GM18520 (cell line): Measurements from ENCODE around the gene MT1M.

Experiments used
- ATAC-seq: cut with Tn5 transposase; IDR thresholded peaks from one replicate; pipeline ENCODE4 v1.9.1; 2021; ENCODE audit not compliant: unreplicated experiment

MT1M gene

DNA sequence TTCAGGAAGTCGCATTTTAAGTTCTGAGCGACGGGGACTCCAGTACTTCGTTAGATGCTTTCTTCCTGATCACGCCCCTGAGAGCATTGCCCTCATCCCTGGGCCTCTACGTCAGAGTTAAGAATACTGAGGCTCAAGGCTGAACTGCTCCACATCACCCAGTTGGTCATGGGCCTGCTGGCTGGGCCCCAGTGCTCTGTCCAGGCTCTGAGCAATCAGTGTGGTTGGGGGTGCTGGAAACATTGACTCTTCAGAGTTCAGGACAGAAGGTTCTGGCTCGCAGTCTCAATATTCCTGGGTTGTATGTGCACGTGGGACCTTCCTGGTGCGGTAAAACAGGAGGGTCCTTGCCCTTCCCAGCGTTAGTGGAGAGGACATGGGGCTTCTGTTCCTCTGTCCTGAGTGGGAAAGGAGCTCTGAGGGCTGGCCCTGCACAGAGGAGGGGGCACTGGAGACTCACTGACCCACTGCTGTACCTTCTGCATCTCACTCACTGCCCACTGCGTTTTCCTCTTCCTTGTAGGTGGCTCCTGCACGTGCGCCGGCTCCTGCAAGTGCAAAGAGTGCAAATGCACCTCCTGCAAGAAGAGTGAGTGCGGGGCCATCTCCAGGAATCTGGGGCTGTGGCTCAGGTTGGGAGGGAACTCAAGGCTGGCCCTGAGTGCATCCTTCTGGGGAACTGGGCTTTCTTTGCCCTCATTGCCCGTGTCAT is 6.4 kb upstream of the MT1M start:
- ATAC-seq = no peak

DNA sequence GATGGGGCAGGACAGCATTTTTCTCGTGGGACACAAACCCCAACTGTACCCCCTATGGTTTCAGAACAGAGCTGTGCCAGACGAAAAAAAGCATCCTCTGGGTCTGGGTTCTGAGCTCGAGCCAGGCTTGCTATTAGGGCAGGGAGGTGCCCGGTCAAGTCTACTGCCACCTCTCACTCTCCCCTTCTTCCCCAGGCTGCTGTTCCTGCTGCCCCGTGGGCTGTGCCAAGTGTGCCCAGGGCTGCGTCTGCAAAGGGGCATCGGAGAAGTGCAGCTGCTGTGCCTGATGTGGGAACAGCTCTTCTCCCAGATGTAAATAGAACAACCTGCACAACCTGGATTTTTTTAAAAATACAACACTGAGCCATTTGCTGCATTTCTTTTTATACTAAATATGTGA is 5.8 kb upstream of the MT1M start:
- no peak for ATAC-seq

DNA sequence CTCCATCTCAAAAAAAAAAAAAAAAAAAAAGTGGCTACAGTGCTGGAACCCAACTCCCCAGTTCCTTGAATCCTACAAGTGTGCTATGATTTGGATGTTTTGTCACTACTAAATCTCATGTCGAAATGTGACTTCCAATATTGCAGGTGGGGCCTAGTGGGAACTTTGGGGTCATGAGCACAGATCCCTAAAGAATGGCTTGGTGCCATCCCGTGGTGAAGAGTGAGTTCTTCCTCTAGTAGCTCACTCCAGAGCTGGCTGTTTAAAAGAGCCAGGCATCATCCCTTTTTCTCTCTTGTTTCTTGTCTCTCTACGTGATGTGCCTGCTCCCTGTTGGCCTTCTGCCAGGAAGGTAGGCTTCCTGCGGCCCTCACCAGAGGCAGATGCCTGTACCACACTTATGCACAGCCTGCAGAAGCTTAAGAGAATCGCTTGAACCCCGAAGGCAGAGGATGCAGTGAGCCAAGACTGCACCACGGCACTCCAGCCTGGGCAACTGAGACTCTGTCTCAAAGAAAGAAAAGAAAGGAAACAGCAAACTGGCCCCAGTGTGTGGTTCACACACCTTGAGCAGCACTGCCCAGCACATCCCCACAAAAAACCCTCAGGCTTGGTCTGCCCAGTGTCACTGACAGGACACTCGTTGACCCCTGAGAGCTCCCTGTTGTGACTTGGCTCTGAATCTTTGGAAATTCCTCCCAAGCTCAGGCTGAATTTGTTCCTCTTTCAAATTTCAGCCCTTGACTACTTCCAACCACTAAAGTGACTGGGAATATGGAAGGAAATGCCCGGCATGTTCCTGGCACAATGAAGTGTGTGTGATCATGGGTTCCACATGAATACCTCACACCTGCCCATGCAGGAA is 3.7 kb upstream of the MT1M start:
- ATAC-seq = no peak

DNA sequence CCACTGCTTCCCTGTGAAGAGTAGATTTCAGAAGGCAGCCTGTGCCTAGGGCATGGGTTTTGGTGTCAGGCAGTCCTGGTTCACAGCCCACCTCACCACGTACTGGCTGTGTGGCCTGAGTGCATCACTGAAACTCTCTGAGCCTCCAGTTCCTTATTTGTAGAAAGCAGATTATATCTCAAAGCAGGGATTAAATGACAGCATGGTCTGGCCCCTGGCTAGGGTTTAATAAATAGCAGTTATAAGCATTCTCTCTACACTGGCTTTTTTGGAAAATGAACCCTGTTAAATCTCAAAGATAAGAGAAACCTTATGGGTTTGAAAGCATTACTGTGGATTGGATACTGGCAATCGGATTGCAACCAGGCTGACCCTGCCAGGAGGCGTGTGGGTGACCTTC is 2.9 kb upstream of the MT1M start:
- no peak for ATAC-seq

DNA sequence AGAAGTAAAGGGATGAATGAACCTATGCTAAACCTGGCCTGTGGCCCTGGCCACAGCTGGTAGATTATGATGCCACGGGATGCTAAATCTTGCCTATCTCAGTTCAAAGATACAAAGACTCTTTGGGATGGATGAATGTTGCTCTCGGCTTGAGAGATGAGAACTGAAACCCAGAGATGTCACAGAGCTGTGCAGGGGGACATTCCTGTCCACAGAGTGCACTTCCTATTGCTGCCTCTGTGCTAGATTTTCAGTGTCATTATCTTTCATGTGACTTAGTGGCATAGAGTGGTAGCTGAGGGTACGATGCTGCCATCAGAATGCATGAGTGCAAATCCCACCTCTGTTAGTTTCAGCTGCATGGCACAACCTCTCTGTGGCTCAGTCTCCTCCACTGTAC is 2.3 kb upstream of the MT1M start:
- peak; percentile 74 for ATAC-seq

DNA sequence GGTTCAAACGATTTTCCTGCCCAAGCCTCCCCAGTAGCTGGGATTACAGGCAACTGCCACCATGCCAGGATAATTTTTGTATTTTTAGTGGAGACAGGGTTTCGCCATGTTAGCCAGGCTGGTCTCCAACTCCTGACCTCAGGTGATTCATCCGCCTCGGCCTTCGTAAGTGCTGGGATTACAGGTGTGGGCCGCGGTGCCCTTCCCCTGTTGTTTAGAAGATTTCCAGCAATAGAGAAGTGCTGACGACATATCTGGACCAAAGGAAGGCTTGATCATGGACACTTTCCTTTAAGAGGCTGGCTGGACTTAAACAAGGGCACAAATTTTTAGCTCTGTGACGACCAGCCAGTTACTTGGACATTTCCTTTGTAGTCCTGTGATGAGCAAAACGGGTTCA is 1.3 kb upstream of the MT1M start:
- ATAC-seq = no peak

DNA sequence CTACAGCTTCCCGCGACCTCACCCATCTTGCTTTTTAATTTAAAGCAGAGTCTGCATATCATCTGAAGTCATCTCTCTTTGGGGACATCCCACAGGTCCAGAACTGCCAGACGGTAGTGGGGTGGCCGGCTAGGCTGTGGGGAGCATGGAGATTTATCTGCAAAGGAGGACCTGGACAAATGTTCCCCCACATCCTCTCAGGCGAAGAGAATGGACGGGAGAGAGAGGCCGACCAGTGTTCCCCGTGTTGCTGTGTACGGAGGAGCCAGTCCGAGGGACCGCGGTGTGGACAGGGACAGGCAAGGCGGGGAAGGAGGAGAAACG is 665 bp upstream of the MT1M start:
- no peak for ATAC-seq

DNA sequence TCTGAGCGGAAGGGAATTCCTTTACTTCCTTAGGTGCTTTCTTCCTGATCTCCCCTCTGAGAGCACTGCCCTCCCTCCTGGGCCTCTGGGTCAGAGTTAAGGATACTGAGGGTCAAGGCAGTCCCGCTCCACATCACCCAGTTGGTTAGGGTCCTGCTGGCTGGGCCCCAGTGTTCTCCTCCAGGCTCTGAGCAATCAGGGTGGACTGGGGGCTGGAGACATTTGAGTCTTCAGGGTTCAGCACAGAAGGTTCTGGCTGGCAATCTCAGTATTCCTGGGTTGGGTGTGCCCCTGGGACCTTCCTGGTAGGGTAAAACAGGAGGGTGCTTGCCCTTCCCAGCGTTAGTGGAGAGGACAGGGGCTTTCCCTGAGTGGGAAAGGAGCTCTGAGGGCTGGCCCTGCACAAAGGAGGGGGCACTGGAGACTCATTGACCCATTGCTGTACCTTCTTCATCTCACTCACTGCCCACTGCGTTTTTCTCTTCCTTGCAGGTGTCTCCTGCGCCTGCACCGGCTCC is 448 bp downstream of the MT1M start:
- no peak for ATAC-seq

DNA sequence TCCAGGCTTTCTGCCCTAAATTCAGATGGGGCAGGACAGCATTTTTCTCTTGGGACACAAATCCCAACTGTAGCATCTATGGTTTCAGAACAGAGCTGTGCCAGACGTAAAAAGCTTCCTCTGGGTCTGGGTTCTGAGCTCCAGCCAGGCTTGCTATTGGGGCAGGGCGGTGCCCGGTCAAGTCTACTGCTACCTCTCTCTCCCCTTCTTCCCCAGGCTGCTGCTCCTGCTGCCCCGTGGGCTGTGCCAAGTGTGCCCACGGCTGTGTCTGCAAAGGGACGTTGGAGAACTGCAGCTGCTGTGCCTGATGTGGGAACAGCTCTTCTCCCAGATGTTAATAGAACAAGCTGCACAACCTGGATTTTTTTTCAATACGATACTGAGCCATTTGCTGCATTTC is 1.1 kb downstream of the MT1M start:
- ATAC-seq = no peak

DNA sequence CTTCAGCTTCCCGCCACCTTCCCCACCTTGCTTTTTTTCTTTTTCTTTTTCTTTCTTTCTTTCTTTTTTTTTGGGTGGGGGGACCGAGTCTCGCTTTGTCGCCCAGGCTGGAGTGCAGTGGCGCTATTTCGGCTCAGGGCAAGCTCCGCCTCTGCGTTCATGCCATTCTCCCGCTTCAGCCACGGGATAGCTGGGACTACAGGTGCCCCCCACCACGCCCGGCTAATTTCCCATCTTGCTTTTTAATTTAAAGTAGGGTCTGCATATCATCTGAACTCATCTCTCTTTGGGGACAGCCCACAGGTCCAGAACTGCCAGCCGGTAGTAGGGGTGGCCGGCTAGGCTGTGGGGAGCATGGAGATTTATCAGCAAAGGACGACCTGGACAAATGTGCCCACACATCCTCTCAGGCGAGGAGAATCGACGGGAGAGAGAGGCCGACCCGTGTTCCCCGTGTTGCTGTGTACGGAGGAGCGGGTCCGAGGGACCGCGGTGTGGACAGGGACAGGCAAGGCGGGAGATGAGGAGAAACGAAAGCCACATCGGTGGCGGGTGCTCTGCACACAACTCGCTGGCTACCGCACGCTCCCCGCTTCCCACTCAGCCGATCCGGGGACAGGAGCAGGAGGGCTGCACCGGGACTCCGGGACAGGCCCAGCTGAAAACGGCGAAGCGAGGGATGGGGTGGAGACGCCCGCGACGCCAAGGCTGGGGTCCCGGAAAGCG is 2.4 kb downstream of the MT1M start:
- ATAC-seq = no peak

DNA sequence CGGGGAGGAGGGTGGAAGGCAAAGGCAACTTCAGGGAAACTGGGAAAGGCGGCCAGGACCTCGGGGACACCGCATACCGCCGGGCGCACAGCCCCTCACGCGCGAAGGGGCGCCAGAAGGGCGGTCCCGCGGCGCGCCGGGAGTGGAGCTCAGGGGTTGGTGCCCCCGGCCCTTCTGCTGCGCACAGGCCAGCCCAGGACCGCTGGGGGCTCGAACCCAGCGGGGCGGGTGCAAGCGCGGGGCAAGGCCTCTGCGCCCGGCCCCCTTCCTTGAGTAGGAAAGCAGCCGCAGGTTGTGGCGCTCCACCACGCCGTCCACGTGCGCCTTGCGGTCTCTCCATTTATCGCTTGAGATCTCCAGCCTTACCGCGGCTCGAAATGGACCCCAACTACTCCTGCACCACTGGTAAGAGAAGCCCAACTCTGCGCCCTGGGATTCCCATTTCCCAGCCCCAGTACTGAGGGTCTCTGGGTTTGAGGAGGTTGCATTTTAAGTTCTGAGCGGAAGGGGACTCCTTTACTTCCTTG is 3.0 kb downstream of the MT1M start:
- no peak for ATAC-seq

DNA sequence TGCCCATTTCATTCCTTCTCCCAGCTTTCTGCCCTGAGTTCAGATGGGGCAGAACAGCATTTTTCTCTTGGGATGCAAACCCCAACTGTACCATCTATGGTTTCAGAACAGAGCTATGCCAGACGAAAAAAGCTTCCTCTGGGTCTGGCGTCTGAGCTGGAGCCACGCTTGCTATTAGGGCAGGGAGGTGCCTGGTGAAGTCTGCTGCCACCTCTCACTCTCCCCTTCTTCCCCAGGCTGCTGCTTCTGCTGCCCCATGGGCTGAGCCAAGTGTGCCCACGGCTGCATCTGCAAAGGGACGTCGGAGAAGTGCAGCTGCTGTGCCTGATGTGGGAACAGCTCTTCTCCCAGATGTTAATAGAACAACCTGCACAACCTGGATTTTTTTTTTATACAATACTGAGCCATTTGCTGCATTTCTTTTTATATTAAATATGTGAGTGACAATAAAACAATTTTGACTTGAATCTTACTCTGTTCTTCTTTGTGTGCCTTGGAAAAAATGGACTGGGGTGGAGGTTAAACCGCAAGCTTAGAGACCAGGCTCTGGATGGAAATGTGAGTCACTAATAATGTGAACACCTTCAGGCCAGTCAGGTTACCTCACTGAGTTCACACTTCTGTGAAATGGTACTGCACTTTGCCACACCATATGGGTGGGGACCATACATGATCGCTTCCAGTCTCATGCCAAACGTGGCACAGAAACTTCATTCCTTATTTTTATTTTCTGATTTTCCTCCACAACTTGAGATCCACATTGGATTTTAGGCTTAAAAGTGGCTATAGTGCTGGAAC is 4.4 kb downstream of the MT1M start:
- ATAC-seq = no peak

DNA sequence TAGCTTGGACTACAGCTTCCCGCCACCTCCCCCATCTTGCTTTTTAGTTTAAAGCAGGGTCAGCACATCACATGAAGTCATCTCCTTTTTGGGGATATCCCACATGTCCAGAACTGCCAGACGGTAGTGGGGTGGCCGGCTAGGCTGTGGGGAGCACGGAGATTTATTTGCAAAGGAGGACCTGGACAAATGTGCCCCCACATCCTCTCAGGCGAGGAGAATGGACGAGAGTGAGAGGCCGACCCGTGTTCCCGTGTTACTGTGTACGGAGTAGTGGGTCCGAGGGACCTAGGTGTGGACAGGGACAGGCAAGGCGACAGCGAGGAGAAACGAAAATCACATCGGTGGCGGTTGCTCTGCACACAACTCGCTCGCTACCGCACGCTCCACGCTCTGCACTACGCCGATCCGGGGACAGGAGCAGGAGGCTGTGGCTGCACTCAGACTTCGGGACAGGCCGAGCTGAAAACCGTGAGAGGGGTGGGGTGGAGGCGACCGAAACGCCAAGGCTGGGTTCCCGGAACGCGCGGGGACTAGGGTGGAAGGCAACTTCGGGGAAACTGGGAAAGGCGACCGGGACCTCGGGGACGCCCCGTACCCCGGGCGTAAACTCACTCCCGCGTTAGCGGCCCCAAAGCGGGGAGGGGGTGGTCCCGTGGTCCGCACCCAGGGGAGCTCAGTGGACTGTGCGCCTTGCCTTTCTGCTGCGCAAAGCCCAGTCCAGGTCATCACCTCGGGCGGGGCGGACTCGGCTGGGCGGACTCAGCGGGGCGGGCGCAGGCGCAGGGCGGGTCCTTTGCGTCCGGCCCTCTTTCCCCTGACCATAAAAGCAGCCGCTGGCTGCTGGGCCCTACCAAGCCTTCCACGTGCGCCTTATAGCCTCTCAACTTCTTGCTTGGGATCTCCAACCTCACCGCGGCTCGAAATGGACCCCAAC is 5.6 kb downstream of the MT1M start, which contains the start of gene MT1A:
Gene MT1A (plus strand): TSS at position 853 of the 937 bp plus-strand sequence. CDS start 73 bp downstream, at position 926.
- no peak for ATAC-seq

DNA sequence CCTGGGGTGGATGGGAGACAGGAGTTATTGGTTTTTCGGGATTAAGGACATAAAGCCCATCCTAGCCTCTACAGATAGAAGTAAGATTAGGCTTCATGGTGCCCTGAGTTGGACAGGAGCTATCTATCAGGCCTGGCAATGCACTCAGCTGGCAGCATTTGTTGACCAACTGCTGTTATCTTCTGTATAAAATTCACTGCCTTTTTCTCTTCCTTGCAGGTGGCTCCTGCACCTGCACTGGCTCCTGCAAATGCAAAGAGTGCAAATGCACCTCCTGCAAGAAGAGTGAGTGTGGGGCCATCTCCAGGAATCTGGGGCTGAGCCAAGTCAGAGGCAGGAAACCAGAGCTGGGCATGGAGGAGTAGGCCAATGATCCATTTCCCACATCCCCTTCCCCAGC is 6.6 kb downstream of the MT1M start:
- ATAC-seq = no peak

DNA sequence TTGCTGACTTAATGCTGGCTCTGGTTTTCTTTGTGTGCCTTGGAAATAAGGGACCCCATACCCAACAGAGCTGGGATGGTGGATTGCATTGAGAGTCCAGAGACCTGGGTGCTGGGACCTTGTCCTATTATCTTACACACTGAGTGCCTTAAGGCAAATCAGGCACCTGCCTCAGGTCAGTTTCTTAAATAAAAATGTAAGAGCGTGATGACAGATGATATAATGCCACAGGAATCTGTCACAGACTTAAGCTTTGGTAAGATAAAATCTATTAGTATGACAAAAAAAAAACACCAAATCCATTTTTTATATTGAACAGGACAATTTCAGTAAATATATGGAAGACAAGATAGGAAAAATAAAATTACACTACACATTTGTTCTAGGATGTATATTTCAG is 7.6 kb downstream of the MT1M start:
- ATAC-seq = no peak

DNA sequence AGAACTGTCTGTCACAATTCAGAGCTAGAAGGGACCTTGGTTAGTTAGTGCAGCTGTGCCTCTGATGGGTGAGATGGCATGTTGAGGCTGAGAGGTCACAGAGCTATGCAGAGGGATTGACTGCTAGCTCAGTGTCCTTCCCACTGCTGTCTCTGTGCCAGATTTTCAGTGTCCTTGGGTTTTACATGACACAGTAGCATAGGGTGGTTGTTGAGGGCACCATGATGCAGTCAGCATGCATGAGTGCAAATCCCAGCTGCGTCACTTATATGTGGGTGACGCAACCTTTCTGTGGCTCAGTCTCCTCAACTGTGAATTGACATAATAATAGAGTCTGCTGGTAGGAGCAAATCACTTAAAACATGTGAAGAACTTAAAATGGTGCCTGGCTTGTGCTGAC is 8.7 kb downstream of the MT1M start:
- no peak for ATAC-seq

DNA sequence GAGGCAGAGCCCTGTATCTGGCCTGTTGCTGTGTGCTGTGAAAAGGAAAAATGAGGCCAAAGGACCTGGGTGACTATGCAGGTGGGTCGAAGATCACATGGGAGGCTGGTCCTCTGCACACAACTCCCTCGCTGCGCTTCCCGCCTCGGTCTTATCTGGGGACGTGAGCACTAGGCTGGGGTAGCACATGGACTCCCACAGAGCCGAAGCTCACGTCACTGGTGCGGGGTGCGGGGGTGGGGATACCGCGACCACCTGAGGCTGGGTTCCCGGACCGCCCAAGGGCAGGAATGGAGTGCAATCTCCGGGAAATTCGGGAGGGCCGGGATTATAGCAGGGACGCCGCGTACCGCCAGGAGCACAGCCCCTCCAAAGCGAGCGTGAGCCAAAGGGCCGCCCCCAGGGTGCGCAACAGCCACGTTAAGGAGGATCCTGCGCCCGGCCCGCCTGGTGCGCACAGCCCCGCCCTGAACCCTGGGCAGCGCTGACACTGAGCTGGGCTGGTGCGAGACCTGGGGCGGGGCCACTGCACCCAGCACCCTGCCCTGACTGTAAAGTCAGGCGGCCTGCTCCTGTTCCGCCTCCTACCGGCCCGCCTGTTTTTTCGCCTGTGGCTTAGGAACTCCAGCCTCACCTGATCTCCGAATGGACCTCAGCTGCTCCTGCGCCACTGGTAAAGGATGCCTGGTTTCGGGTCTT is 10.8 kb downstream of the MT1M start:
- peak; percentile 77 for ATAC-seq

DNA sequence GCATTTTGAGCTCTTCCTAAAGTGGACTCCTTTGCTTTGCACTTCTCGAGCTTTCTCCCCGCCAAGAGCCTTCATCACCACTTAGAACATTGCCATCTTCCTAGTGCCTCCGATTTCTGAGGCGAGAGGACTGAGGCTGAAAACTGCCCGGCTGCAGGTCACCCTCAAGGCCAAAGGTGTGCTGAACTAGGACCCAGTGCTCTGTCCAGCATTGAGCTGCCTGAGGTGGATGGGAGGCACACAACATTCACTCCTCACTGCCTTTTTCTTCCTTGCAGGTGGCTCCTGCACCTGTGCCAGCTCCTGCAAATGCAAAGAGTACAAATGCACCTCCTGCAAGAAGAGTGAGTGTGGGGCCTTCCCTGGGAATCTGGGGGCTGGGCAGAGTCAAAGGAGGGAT is 11.4 kb downstream of the MT1M start:
- no peak for ATAC-seq

DNA sequence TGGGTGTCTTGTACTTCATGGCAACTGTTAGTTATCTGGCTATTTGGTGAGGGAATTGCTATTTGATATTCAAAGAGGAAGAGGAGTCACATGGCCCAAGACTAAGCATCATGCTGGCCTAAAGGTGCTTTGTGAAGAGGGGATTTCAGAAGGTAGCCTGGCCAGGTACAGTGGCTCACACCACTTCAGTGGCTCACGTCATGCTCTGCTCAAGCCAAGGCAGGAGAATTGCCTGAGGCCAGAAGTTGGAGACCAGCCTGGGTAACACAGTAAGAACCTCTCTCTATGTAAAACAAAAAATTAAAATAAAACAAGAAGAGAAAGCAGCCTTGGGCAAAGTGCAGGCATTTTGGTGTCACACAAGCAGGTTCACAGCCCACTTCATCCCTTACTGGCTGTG is 12.9 kb downstream of the MT1M start:
- no peak for ATAC-seq
